SK-N-SH treated with all-trans-retinoic acid at 6 μM for 48 hours (cell line): Measurements from ENCODE around the gene PNPLA3.

Experiments used
- ATAC-seq: fragments of 200-7000 bp; cut with Tn5 transposase; 3 replicates; pipeline ENCODE4 v1.9.1; 2020; ENCODE audit warnings: mild to moderate bottlenecking, moderate library complexity
- ARNTL ChIP-seq: fragments of 450-650 bp; formaldehyde crosslinking; IDR thresholded peaks from 2 replicates; pipeline ENCODE4 v1.5.0; 2020; ENCODE audit warnings: low read depth, mild to moderate bottlenecking, moderate library complexity, borderline replicate concordance
- CSDC2 ChIP-seq: fragments of 250-450 bp; sonication (Bioruptor Pico); IDR thresholded peaks from 2 replicates; pipeline ENCODE4 v1.5.0; 2020; ENCODE audit warnings: mild to moderate bottlenecking, moderate library complexity
- GLIS3 ChIP-seq: fragments of 250-450 bp; sonication (Bioruptor Pico); IDR thresholded peaks from 2 replicates; pipeline ENCODE4 v1.5.0; 2020; ENCODE audit warnings: mild to moderate bottlenecking, moderate library complexity
- ISL1 ChIP-seq: fragments of 250-450 bp; sonication (Bioruptor Pico); IDR thresholded peaks from 2 replicates; pipeline ENCODE4 v2.1.2; 2022; ENCODE audit warnings: mild to moderate bottlenecking, moderate library complexity
- PPARA ChIP-seq: fragments of 250-450 bp; sonication (Bioruptor Pico); IDR thresholded peaks from 2 replicates; pipeline ENCODE4 v1.5.0; 2020; ENCODE audit warnings: mild to moderate bottlenecking, borderline replicate concordance
- SNAI2 ChIP-seq: fragments of 250-450 bp; sonication (Bioruptor Pico); IDR thresholded peaks from 2 replicates; pipeline ENCODE4 v1.5.0; 2020; ENCODE audit warnings: mild to moderate bottlenecking, moderate library complexity
- TCF4 ChIP-seq: fragments of 250-450 bp; sonication (Bioruptor Pico); IDR thresholded peaks from 2 replicates; pipeline ENCODE4 v1.8.0; 2021; ENCODE audit warnings: mild to moderate bottlenecking, moderate library complexity, borderline replicate concordance
- TOX ChIP-seq: fragments of 250-450 bp; sonication (Bioruptor Pico); IDR thresholded peaks from 2 replicates; pipeline ENCODE4 v1.8.0; 2021; ENCODE audit warnings: mild to moderate bottlenecking, moderate library complexity, borderline replicate concordance
- ZC3H10 ChIP-seq: fragments of 250-450 bp; sonication (Bioruptor Pico); IDR thresholded peaks from 2 replicates; pipeline ENCODE4 v1.5.1; 2021; ENCODE audit warnings: mild to moderate bottlenecking, moderate library complexity
- ZFP3 ChIP-seq: fragments of 250-450 bp; sonication (Bioruptor Pico); IDR thresholded peaks from 2 replicates; pipeline ENCODE4 v1.5.0; 2020; ENCODE audit warnings: mild to moderate bottlenecking, moderate library complexity
- ZFP30 ChIP-seq: fragments of 450-650 bp; formaldehyde crosslinking; IDR thresholded peaks from 2 replicates; pipeline ENCODE4 v1.5.0; 2022; ENCODE audit warnings: mild to moderate bottlenecking, moderate library complexity
- ZNF565 ChIP-seq: fragments of 450-650 bp; formaldehyde crosslinking; conservative IDR thresholded peaks from 2 replicates; pipeline ENCODE4 v1.5.0; 2020; ENCODE audit warnings: low read depth, mild to moderate bottlenecking, moderate library complexity
- ZNF70 ChIP-seq: fragments of 450-650 bp; formaldehyde crosslinking; IDR thresholded peaks from 2 replicates; pipeline ENCODE4 v1.5.0; 2020; ENCODE audit warnings: mild to moderate bottlenecking, moderate library complexity
- ZNF8 ChIP-seq: fragments of 450-650 bp; formaldehyde crosslinking; IDR thresholded peaks from 2 replicates; pipeline ENCODE4 v1.5.0; 2020; ENCODE audit warnings: mild to moderate bottlenecking, moderate library complexity
- TF ChIP-seq, protein P1 (sequence below): fragments of 250-450 bp; sonication (Bioruptor Pico); IDR thresholded peaks from 2 replicates; pipeline ENCODE4 v1.5.1; 2021; ENCODE audit warnings: mild to moderate bottlenecking, moderate library complexity
- TF ChIP-seq, protein P2 (sequence below): fragments of 250-450 bp; sonication (Bioruptor Pico); IDR thresholded peaks from 2 replicates; pipeline ENCODE4 v1.8.0; 2021; ENCODE audit warnings: low read depth, mild to moderate bottlenecking, moderate library complexity, borderline replicate concordance
- TF ChIP-seq, protein P3 (sequence below): fragments of 250-450 bp; sonication (Bioruptor Pico); IDR thresholded peaks from 2 replicates; pipeline ENCODE4 v1.5.1; 2020; ENCODE audit warnings: low read depth, mild to moderate bottlenecking, moderate library complexity

Gene PNPLA3

DNA sequence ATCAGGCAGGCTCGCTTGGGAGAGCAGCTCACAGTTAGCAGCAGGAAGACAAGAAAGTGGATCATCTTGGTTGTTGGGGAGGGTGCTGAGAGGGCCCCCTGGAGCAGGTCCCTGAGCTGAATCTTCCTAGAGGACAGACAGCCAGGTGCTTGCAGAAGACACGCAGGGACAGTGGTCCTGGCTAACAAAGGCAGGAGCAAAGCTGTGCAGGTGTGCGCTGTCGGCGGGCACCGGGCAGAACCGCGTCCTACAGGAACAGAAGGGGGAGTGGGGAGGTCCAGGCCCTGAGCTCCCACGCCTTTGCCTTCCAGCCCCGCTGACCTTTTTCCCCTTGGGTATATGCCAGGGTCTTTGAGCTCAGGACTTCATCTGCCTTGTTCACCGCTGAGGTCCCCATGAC lies 70.4 kb downstream of the PNPLA3 start:
- ATAC-seq: no peak
- TF ChIP-seq, protein P1, sequence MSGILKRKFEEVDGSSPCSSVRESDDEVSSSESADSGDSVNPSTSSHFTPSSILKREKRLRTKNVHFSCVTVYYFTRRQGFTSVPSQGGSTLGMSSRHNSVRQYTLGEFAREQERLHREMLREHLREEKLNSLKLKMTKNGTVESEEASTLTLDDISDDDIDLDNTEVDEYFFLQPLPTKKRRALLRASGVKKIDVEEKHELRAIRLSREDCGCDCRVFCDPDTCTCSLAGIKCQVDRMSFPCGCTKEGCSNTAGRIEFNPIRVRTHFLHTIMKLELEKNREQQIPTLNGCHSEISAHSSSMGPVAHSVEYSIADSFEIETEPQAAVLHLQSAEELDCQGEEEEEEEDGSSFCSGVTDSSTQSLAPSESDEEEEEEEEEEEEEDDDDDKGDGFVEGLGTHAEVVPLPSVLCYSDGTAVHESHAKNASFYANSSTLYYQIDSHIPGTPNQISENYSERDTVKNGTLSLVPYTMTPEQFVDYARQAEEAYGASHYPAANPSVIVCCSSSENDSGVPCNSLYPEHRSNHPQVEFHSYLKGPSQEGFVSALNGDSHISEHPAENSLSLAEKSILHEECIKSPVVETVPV (CRISPR knock-in tag): no peak

DNA sequence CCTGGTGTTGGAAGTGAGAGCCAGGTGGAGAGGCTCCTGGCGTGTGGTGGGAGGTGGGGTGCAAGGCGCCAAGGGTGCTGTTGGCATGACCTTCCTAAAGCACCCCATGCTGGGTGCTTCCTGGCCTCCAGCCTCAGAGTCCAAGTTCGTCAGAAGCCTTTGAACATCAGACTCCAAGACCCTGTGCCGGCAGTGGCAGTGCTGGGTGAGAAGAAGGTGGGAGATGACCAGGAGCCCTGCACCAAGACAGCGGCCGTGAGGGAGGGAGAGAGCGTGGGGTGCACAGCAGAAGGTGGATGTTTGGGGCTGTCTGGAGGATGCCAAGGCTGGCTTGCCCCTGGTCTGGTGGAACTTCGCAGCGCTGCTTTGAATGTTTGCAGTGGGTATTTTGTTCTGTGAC lies 70.8 kb downstream of the PNPLA3 start:
- ATAC-seq: no peak
- TF ChIP-seq TCF4 (CRISPR knock-in tag): no peak
- TF ChIP-seq, all 23 proteins: peak for 0

DNA sequence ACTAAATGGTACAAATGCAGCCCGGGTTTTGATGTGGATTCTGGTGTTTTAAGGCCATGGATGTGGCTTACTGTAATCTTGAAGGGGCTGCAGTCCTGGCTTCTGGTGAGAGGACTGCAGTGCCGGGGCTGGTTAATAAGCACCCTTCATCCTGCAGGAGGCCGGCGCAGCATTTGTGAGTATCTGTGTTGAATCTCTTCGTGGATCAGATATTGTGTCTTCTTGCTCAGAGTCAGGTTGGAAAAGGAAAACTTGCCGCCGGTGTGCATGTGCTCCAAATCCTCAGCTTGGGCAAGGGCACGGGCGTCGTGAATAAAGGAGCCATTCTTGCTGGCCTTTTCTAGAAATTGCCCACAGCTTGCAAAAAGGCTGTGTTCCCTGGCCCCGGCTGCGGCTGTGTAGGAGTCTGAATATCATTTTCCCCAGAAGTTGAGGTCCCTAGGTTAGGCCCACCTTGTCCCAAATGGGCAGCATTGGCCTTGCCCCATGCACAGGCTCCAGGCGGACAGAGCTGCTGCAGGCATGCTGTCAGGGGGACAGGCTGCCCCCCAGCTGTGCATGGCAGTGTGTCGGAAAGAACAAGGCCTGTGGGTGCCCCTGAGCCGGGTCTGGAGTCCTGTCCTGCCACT lies 71.6 kb downstream of the PNPLA3 start:
- TF ChIP-seq SNAI2 (CRISPR knock-in tag): no peak
- TF ChIP-seq CSDC2: no peak
- TF ChIP-seq, all 23 proteins: peak for 0
- no peak for ATAC-seq

DNA sequence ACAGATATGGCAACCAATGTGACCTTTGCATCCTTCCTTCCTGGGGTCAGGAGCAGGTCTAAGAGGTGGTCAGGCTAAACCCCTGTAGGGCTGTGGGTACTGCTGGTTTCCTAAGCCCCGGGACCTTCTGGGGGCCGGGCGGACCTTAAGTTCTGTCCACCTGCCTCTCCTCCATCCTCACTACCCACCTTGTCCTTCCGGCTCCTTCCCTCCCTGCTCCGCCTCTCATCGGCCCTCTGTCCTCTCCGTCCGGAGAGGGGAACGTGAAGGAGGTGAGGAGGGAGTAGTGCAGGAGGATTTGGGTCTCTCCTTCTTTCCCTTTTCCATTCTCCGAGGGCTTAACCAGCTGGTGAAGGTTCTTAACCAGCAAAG lies 72.2 kb downstream of the PNPLA3 start:
- no peak for ATAC-seq
- TF ChIP-seq GLIS3 (CRISPR knock-in tag): no peak
- no peak for TF ChIP-seq ZC3H10 (CRISPR knock-in tag)
- no peak for TF ChIP-seq TCF4 (CRISPR knock-in tag)
- TF ChIP-seq ZNF70 (CRISPR knock-in tag): no peak
- no peak for TF ChIP-seq ZNF8 (CRISPR knock-in tag)
- TF ChIP-seq, protein P2, sequence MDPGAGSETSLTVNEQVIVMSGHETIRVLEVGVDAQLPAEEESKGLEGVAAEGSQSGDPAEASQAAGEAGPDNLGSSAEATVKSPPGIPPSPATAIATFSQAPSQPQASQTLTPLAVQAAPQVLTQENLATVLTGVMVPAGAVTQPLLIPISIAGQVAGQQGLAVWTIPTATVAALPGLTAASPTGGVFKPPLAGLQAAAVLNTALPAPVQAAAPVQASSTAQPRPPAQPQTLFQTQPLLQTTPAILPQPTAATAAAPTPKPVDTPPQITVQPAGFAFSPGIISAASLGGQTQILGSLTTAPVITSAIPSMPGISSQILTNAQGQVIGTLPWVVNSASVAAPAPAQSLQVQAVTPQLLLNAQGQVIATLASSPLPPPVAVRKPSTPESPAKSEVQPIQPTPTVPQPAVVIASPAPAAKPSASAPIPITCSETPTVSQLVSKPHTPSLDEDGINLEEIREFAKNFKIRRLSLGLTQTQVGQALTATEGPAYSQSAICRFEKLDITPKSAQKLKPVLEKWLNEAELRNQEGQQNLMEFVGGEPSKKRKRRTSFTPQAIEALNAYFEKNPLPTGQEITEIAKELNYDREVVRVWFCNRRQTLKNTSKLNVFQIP: no peak
- TF ChIP-seq ISL1: no peak
- no peak for TF ChIP-seq TOX (CRISPR knock-in tag)

DNA sequence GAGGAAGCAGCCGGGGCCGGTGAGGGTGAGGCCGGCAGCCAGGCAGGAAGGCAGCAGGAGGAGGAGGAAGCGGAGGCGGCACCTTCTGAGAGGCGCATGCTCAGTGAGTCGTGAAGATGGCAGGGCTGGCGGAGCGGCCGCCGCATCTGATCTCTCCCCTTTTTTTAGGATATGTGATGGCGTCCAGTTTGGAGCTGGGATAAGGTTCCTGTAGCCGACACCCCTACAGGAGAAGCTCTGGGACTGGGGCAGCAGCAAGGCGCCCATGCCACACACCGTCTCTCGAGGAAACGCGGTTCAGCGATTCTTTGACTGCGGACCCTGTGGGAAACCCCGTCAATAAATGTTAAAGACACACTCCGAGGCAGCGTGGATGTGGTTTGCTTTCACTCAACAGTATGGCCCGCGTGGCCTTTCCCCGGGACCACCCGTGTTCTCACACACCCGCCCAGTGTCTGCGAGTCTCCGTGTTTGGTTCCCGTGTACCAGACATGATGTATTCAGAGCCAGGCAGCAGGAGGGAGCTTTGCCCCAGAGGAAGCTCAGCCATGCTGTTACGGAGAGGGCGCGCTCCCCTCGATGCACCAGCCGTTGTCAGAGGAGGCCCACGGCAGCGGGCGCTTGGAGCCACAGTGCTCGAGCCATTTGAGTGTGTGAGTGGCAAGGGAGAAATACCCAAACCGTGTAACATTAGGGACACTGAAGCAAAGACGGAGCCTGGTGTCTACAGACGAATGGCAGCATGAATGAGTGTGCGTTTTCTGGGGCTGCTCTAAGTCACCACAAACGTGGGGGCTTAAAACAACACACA lies 72.8 kb downstream of the PNPLA3 start:
- TF ChIP-seq, protein P3, sequence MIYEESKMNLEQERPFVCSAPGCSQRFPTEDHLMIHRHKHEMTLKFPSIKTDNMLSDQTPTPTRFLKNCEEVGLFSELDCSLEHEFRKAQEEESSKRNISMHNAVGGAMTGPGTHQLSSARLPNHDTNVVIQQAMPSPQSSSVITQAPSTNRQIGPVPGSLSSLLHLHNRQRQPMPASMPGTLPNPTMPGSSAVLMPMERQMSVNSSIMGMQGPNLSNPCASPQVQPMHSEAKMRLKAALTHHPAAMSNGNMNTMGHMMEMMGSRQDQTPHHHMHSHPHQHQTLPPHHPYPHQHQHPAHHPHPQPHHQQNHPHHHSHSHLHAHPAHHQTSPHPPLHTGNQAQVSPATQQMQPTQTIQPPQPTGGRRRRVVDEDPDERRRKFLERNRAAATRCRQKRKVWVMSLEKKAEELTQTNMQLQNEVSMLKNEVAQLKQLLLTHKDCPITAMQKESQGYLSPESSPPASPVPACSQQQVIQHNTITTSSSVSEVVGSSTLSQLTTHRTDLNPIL: no peak
- no peak for TF ChIP-seq TOX (CRISPR knock-in tag)
- TF ChIP-seq ZFP30 (CRISPR knock-in tag): no peak
- no peak for TF ChIP-seq ZNF565 (CRISPR knock-in tag)
- no peak for TF ChIP-seq ZFP3 (CRISPR knock-in tag)
- TF ChIP-seq ZC3H10 (CRISPR knock-in tag): no peak
- TF ChIP-seq, protein P2: no peak
- TF ChIP-seq ZNF70 (CRISPR knock-in tag): no peak
- no peak for TF ChIP-seq CSDC2
- TF ChIP-seq ARNTL (CRISPR knock-in tag): no peak
- TF ChIP-seq, protein P1 (CRISPR knock-in tag): no peak
- TF ChIP-seq SNAI2 (CRISPR knock-in tag): no peak
- TF ChIP-seq PPARA (CRISPR knock-in tag): no peak
- no peak for ATAC-seq
